ENCODE data around the gene KRTAP5-3. TPM values are rescaled to one million over a fixed set of nuclear protein-coding genes. Genes with fewer than 3 reads are reported as not detected.

Gene KRTAP5-3
- total and polyA plus RNA-seq, 2 of the 8 experiments (the other 6 are each of a cell fraction or from before 2014, with no cell fraction given): not detected

- CTCF ChIA-PET (ENCODE audit: partially characterized antibody): interaction anchor here (1.0 to 9.6 kb wide), 5 partner anchors 9 to 19 kb away, joined by 4 to 140 read pairs (median 9); partner anchors contain the start of gene DUSP8
- 88% methylated on average over 8 of the region's 8 CpGs; no CpG with 5 or more reads in 1 of the 2 experiments for WGBS, 2 experiments (ENCODE audit: extremely low coverage in 1 of 2, insufficient coverage in 1 of 2, insufficient read length in 1 of 2, insufficient replicate concordance in 2 of 2, low coverage in 1 of 2, low lambda C conversion rate in 2 of 2, missing lambda C conversion rate in 1 of 2)
- peaks cover 16 to 39% (median 30%) of the 10 kb centered on the region in 4 experiments for H3K27me3 ChIP-seq (replicated peaks in 1 of 4; ENCODE audit: control insufficient read depth in 3 of 4, extremely low read depth in 1 of 4, insufficient read depth in 3 of 4, low read length in 3 of 4)
- no peak for TF ChIP-seq YY1 (IDR thresholded peaks at IDR 0.05; ENCODE audit: low read depth, low read length)
- TF ChIP-seq JUND (IDR thresholded peaks at IDR 0.05; ENCODE audit: low read length): no peak
- TF ChIP-seq TAF7 (optimal IDR thresholded peaks at IDR 0.05; ENCODE audit: borderline replicate concordance, low read depth, low read length): no peak
- no peak for TF ChIP-seq HDAC6 (IDR thresholded peaks at IDR 0.05; ENCODE audit: low read depth, low read length)
- TF ChIP-seq SUZ12 (IDR thresholded peaks at IDR 0.05; ENCODE audit: low read length): no peak
- no peak for TF ChIP-seq SP4 (IDR thresholded peaks at IDR 0.05; ENCODE audit: low read length)
- TF ChIP-seq NRF1 (IDR thresholded peaks at IDR 0.05; ENCODE audit: low read depth, low read length): no peak
- no peak for TF ChIP-seq FOSL1 (IDR thresholded peaks at IDR 0.05; ENCODE audit: insufficient read depth, low read depth, low read length)
- no peak for TF ChIP-seq USF2 (IDR thresholded peaks at IDR 0.05; ENCODE audit: low read length)
- no peak for TF ChIP-seq CHD1 (IDR thresholded peaks at IDR 0.05; ENCODE audit: low read depth, low read length)
- TF ChIP-seq MAFK (IDR thresholded peaks at IDR 0.05; ENCODE audit: low read depth, low read length): no peak
- TF ChIP-seq TCF12 (IDR thresholded peaks at IDR 0.05; ENCODE audit: low read depth, low read length): no peak
- no peak for TF ChIP-seq EGR1 (IDR thresholded peaks at IDR 0.05; ENCODE audit: borderline replicate concordance, low read depth, low read length)
Measured at GRCh38 chr11:1560649-1561251, 47.5 kb downstream of the KRTAP5-3 start.

More at GRCh38 chr11:1560649-1561251, 47.5 kb downstream of the KRTAP5-3 start:
- Histone ChIP-seq H2AFZ (ENCODE audit: low read length) (no peak overlapping the region), H2BK20ac (ENCODE audit: low read length) (0 out of 2 replicates have a peak overlapping the region, but pooled peaks have one; percentile 61), H3K27ac (ENCODE audit: low read depth, low read length) (no peak overlapping the region), H3K79me2 (ENCODE audit: control insufficient read depth in 1 of 2, insufficient read depth in 2 of 2, low read length in 2 of 2) (no peaks in the 10 kb centered on the region), H3K4me3 (ENCODE audit: extremely low read depth in 1 of 4, insufficient read depth in 2 of 4, low read depth in 3 of 4, low read length in 4 of 4) (no peak overlapping the region), H4K8ac (ENCODE audit: extremely low read depth, insufficient read depth, low read length) (no peak overlapping the region), H3K79me1 (ENCODE audit: low read depth, low read length) (no peaks in the 10 kb centered on the region), H2BK120ac (replicated peaks; ENCODE audit: low read depth, low read length) (no peak overlapping the region), H4K20me1 (replicated peaks in 1 of 2; ENCODE audit: control insufficient read depth in 1 of 2, insufficient read depth in 2 of 2, low read length in 2 of 2) (peaks cover 0 to 19% of the 10 kb centered on the region in 2 experiments), H3K14ac (ENCODE audit: insufficient read length) (no peak overlapping the region), H3K23ac (ENCODE audit: insufficient read length) (no peak overlapping the region), H3K4me1 (replicated peaks in 1 of 4; ENCODE audit: control insufficient read depth in 3 of 4, insufficient read depth in 4 of 4, low read length in 3 of 4) (peaks cover 8 to 47% (median 34%) of the 10 kb centered on the region in 4 experiments), H3K9me3 (ENCODE audit: insufficient read depth in 2 of 2, low read depth in 1 of 2, low read length in 1 of 2) (no peaks in the 10 kb centered on the region), H2BK15ac (ENCODE audit: low read length) (0 out of 2 replicates have a peak overlapping the region, but pooled peaks have one; percentile 29), H3K18ac (ENCODE audit: extremely low read depth, low read length) (no peak overlapping the region), H3K4me2 (ENCODE audit: insufficient read depth in 1 of 2, low read depth in 2 of 2, low read length in 2 of 2) (no peak overlapping the region), H2BK12ac (ENCODE audit: low read depth, low read length) (peak overlapping the region; percentile 39; the same call in 1 of the 2 replicates), H2BK5ac (ENCODE audit: low read depth, low read length) (no peak overlapping the region), H3K36me3 (ENCODE audit: control insufficient read depth in 2 of 4, insufficient read depth in 4 of 4, low read length in 3 of 4) (no peaks in the 10 kb centered on the region; a peak in 1 of 8 replicates), H4K5ac (ENCODE audit: insufficient read length, low read depth, low read length) (no peak overlapping the region), H3K56ac (replicated peaks; ENCODE audit: insufficient read length, low read depth, low read length) (no peak overlapping the region), H3K4ac (replicated peaks; ENCODE audit: insufficient read length, low read depth, low read length) (no peak overlapping the region), H2AK5ac (ENCODE audit: low read depth, low read length) (no peak overlapping the region), H3K9ac (replicated peaks in 1 of 4; ENCODE audit: extremely low read depth in 1 of 4, low read depth in 3 of 4, low read length in 3 of 4) (no peak overlapping the region), H3K23me2 (ENCODE audit: low read depth, low read length) (no peaks in the 10 kb centered on the region; the same call in 1 of the 2 replicates), H4K91ac (replicated peaks; ENCODE audit: insufficient read length, low read length) (no peak overlapping the region)
- DNase-seq (ENCODE audit: low read depth in 1 of 2, low spot score in 2 of 2): no peak
- FAIRE-seq: no peak
- POLR2A ChIA-PET (ENCODE audit: partially characterized antibody): interaction anchor here (1.6 to 7.0 kb wide), 2 partner anchors 11 to 13 kb away, joined by 3 to 60 read pairs; no protein-coding TSS in a partner anchor

Measured in H1 (cell line).